GM12875 (cell line): ENCODE data around the gene RAB3C.

Source experiments
- H3K4me3 ChIP-seq: one replicate; pipeline ENCODE4 v1.5.1; 2011; ENCODE audit warnings: low read depth, low read length, control low read depth
- TF ChIP-seq, protein P1 (sequence below): IDR thresholded peaks from 2 replicates; pipeline ENCODE4 v1.5.1; 2011; ENCODE audit warnings: low read depth, mild to moderate bottlenecking, control low read depth, inconsistent platforms, low read length, moderate library complexity, borderline replicate concordance; ENCODE audit not compliant: insufficient read depth

RAB3C gene

GRCh38 chr5:58617241-58617640 is 34.4 kb downstream of the RAB3C start:
- H3K4me3 ChIP-seq = no peak overlapping the region
- TF ChIP-seq, protein P1, sequence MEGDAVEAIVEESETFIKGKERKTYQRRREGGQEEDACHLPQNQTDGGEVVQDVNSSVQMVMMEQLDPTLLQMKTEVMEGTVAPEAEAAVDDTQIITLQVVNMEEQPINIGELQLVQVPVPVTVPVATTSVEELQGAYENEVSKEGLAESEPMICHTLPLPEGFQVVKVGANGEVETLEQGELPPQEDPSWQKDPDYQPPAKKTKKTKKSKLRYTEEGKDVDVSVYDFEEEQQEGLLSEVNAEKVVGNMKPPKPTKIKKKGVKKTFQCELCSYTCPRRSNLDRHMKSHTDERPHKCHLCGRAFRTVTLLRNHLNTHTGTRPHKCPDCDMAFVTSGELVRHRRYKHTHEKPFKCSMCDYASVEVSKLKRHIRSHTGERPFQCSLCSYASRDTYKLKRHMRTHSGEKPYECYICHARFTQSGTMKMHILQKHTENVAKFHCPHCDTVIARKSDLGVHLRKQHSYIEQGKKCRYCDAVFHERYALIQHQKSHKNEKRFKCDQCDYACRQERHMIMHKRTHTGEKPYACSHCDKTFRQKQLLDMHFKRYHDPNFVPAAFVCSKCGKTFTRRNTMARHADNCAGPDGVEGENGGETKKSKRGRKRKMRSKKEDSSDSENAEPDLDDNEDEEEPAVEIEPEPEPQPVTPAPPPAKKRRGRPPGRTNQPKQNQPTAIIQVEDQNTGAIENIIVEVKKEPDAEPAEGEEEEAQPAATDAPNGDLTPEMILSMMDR = no peak

DNA sequence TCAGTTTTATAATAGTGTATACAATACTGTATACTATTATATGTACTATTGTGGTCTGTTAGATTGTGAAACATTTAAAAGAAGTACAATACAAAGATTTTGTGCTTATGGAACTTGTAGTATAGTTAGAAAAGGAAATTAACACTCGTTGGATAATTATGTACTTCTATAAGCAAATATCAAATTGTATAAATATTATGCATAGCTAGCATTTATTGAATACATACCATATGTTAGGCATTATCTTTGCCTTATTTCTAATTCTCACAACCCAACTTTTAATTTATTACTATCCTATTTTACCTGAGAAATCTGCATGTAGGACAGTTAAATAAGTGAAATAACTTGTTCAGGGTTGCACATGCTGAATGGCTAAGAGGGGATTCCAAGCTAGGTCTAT is 37.5 kb downstream of the RAB3C start:
- H3K4me3 ChIP-seq = no peak overlapping the region

GRCh38 chr5:58622936-58623871 is 40.3 kb downstream of the RAB3C start:
- no peak overlapping the region for H3K4me3 ChIP-seq
- TF ChIP-seq, protein P1 = no peak

More for the DNA sequence above, 37.5 kb downstream of the RAB3C start:
- TF ChIP-seq, protein P1 = no peak

GRCh38 chr5:58628626-58629025 is 45.8 kb downstream of the RAB3C start:
- H3K4me3 ChIP-seq = no peak overlapping the region
- TF ChIP-seq, protein P1 = no peak

GRCh38 chr5:58629271-58630159 is 46.6 kb downstream of the RAB3C start:
- TF ChIP-seq, protein P1 = no peak
- no peak overlapping the region for H3K4me3 ChIP-seq

DNA sequence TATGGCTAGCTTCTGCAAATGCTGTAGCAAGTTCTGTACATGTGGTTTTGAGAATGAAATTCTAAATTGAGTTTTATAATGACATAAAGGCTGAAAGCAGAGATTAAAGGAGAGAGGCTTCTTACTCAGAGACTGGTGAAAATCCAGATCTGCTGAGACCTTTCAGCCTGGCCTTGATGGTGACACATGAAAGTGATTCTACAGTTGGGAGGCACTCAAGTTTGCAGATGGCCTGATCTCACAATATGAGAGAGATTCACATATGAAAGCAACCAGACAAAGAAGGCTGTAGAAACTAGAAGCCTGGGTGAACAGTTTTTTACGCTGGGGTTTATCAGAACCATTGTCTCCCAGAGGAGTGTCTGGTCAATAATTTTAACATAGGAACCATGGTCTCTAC is 49.0 kb downstream of the RAB3C start:
- TF ChIP-seq, protein P1 = no peak
- no peak overlapping the region for H3K4me3 ChIP-seq

GRCh38 chr5:58635416-58635815 is 52.5 kb downstream of the RAB3C start:
- TF ChIP-seq, protein P1 = no peak
- H3K4me3 ChIP-seq = no peak overlapping the region
